Epithelial cell of esophagus (primary cell): ENCODE measurements around the gene ADK.

Source experiments
- DNase-seq: peaks from one replicate; pipeline ENCODE4 v3.0.0; 2010; ENCODE audit warnings: low read depth
- H3K4me3 ChIP-seq: 2 replicates; pipeline ENCODE4 v1.5.1; 2011; ENCODE audit warnings: mild to moderate bottlenecking, low read length, control low read depth
- CTCF ChIP-seq: IDR thresholded peaks from 2 replicates; pipeline ENCODE4 v1.5.1; 2011; ENCODE audit warnings: low read depth, mild to moderate bottlenecking, low read length, control low read depth, inconsistent platforms; ENCODE audit not compliant: insufficient read depth; ENCODE audit errors: missing control alignments

ADK gene

GRCh38 chr10:74642901-74643595 is 492.0 kb downstream of the ADK start:
- H3K4me3 ChIP-seq, result no peak overlapping the region
- no peak for DNase-seq
- TF ChIP-seq CTCF, result no peak

- no peak for TF ChIP-seq CTCF
- no peak for DNase-seq
- H3K4me3 ChIP-seq, result no peak overlapping the region
Observed at GRCh38 chr10:74643596-74643975, 492.6 kb downstream of the ADK start.

- no peak for DNase-seq
- H3K4me3 ChIP-seq, result no peak overlapping the region
- no peak for TF ChIP-seq CTCF
Observed at GRCh38 chr10:74644738-74645137, 493.7 kb downstream of the ADK start.

GRCh38 chr10:74645692-74646091 is 494.7 kb downstream of the ADK start:
- no peak for DNase-seq
- H3K4me3 ChIP-seq, result no peak overlapping the region
- no peak for TF ChIP-seq CTCF

- H3K4me3 ChIP-seq, result no peak overlapping the region
- TF ChIP-seq CTCF, result no peak
Observed at GRCh38 chr10:74650613-74651012, 499.6 kb downstream of the ADK start.

GRCh38 chr10:74651565-74651964 is 500.5 kb downstream of the ADK start:
- no peak overlapping the region for H3K4me3 ChIP-seq
- DNase-seq, result peak; percentile 18
- TF ChIP-seq CTCF, result no peak

More at GRCh38 chr10:74650613-74651012, 499.6 kb downstream of the ADK start:
- no peak for DNase-seq

GRCh38 chr10:74652664-74653063 is 501.6 kb downstream of the ADK start:
- TF ChIP-seq CTCF, result no peak
- DNase-seq, result peak; percentile 8

More at GRCh38 chr10:74652664-74653063, 501.6 kb downstream of the ADK start:
- no peak overlapping the region for H3K4me3 ChIP-seq
